ENCODE results near the gene SHISAL1.
"Not testable (repeated sequence)": the region's sequence is repeated elsewhere in the genome, so short reads cannot be mapped to it uniquely, and the experiment has no call there.

Gene SHISAL1

DNA sequence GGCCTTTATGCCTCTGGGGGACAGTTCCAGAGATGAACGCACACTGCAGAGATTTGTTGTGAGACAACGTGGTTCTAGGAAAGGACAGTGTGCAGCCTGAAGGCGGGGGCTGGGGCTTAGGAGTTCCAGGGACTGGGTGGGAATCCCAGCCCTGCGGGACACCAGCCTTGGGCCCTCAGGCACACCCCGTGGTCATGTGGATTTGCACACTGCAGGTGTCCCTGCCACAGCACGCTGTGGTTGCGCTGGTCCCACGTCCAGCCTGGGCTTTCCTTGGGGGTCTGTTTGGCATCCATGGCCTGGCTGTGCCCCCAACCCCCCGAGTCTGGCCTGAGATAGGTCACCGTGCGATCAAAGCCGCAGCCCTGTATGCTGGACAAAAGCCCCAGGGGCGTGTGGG, 7.3 kb downstream of the SHISAL1 start:
- in situ Hi-C loops (cut with MboI; ENCODE audit: low sequenced_read_pairs), result no loop called here

DNA sequence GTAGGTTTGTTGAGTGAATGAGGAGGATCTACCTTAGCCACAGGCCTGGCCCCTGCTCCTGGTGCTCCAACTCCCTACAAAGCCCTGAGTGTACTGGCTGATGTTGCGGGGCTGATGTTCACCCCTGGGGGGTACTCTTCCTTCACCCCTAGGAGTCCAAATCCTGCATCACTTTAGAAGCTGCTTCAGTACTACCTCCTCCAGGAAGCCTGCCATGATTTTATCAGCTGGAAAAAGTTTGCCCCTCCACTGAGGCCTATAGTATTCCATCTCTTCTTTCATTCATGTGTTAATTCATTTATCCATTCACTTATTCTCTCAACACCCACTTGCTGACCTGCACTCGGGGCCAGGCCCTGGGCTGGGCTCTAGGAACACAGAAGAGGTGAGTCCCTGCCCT, 7.8 kb downstream of the SHISAL1 start:
- in situ Hi-C loops (cut with MboI; ENCODE audit: low sequenced_read_pairs), result no loop called here

DNA sequence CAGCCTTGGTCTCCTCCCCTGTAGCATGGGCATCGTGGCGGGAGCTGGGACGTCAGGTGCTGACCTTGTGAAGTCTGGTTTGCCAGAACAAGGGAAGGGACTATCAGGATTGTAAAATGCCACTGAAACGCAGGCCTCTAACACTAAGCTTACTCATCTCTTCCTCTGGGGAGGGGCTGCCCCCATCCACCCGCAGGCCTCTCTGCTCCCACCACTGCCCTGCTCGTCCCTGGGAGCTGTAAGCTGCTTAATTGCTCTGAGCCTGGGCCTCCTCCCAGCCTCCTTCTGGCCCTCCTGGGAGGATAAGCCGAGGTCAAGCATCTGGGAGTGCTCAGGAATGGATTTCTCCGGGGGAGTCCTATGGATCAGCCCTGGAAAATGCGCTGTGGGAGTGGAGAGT, 8.4 kb downstream of the SHISAL1 start:
- in situ Hi-C loops (cut with MboI; ENCODE audit: low sequenced_read_pairs), result no loop called here

DNA sequence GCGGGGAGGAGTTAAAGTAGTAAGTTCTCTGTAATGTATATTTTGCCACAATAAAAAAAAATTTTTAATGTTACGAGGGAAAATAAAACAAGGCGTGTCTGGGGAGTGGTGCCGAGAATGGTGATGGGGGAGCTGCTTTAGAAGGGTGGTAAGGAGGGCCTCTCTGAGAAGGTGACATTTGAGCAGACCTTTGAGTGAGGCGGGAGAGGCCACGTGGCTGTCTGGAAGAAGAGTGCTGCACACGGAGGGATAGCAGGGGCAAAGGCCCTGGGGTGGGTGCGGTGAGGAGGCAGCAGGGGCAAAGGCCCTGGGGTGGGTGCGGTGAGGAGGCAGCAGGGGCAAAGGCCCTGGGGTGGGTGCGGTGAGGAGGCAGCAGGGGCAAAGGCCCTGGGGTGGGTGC, 10.4 kb downstream of the SHISAL1 start:
- in situ Hi-C loops (cut with MboI; ENCODE audit: low sequenced_read_pairs), result not testable (repeated sequence)

DNA sequence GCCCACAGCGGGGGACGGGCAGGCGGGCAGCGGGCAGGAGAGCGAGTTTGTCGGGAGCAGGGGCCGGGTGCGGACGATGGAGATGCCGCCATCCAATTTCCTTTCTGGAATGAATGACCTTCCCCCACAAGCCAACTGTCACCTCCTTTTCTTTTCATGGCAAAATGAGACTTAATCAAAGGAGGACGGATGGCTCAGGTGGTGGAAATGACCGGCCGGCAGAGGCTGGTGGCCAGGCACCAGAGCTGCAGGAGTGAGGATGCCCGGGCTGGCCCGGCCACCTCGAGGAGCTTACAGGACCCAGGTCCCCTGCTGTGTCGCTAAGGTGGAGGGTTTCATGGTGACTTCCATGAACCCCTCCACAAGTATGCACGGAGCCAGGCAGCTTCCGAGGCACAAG, 11.7 kb downstream of the SHISAL1 start:
- in situ Hi-C loops (cut with MboI; ENCODE audit: low sequenced_read_pairs), result no loop called here

DNA sequence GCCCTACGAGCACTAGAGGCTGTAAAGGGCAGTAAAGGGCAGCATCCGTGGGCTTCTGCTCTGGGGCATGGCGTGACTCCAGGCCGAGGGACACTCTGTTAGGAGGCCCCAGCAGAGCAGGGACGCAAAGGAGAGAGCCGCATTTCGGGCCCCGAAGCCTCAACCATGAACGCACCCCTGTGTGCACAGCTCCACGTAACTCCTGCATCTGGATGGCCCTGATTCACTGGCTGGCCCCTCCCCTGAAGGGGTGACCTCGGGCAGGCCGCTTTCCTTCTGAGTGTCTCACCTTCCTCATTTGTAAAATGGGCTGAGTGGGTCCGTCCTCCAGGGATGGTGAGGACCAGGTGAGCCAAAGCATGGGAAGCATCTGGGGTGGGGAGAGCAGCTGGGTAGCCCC, 13.6 kb downstream of the SHISAL1 start:
- in situ Hi-C loops (cut with MboI; ENCODE audit: low sequenced_read_pairs), result no loop called here

DNA sequence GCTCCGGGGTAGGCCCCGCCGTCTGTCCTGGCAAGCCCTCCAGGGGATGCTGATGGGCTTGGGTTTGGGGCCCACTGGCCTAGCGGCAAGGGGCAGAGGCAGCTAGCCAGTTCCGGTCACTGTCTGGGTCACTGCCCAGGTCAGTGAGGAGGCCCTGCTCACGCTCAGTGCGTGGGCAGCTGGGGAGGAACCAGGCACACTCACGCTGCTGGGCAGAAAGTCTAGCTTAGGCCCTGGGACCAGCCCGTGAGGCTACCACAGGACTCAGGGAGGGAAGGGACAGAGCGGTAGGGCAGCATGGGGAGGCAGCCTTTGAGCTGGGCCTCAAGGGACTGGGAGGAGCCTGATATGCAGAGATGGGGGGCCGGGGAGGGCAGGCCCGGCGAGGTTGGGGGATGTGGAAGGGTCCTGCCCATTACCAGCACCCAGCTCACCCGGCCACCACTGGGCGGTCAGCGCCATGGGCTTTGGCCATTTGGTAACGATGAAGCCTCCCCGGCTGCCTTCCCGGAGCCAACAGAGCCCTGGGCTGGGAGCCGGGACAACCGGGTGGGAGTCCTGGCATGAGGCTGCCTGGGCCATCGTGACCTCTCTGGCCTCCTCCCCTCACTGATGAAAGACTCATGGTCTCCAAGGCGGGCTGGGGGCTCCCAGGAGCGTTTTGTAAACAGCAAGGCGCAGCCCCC, 14.2 kb downstream of the SHISAL1 start:
- in situ Hi-C loops (cut with MboI; ENCODE audit: low sequenced_read_pairs), result no loop called here

DNA sequence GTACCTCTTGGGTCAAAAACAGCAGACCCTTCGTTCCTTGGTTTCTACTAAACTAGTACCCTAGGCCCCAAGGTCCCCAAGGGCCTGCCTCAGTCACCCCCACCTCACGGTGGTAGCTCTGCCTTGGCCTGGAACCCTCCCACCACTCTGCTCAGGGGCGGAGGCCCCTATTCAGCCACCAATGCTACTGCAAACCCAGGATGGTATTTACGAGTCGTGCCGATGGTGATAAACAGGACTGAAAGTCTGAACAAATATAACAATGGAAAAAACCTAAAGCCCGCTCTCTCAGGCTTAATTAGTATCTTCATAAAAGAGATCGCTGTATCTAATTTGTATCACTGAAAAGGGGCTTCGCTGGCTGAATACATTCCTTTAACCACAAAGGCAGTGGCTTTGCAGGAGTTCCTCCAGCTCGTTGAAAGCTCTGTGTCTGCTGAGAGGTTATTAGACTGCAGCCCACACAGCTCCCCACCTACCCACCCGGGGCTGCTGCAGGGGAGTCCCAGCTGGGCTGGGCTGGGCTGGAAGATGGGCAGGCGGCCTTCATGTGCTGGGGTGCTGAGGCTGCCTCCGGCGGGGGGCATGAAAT, 15.2 kb downstream of the SHISAL1 start:
- in situ Hi-C loops (cut with MboI; ENCODE audit: low sequenced_read_pairs), result no loop called here

DNA sequence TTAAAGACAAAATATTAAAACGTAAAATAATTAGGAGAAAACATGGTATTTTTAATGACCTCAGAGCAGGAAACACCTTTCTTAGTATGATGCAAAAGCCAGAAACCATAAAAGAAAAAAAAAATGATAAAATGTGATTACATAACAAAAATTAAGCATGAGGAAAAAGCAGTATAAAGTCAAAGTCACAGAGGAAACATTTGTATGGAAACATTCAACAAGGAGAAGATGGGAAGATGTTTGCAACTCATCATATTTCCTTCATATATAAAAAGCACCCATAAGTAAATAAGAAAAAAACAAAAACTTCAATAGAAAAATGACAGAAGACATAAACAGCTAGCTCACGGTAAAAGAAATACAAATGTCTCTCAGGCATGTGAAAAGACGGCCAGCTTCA, 17.3 kb downstream of the SHISAL1 start:
- in situ Hi-C loops (cut with MboI; ENCODE audit: low sequenced_read_pairs), result no loop called here

DNA sequence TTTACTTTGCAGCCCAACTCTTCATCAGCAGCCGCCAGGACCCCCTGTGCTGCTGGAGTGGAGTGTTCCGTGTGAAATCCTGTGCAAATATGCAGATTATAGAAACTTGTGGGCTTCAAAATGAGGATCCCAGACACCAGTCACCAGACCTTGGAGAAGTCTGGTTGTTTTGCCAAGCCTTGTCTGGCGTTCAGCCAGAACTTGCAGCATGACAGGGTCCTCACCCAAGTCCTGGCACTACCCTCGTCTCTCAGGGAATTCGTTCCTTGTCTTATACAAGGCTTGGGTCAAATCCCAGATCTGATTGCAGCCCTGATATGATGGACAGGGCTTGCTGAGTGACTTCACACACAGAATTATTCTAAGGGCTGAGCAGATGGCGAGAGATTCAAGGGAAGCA, 18.9 kb downstream of the SHISAL1 start:
- in situ Hi-C loops (cut with MboI; ENCODE audit: low sequenced_read_pairs), result no loop called here

DNA sequence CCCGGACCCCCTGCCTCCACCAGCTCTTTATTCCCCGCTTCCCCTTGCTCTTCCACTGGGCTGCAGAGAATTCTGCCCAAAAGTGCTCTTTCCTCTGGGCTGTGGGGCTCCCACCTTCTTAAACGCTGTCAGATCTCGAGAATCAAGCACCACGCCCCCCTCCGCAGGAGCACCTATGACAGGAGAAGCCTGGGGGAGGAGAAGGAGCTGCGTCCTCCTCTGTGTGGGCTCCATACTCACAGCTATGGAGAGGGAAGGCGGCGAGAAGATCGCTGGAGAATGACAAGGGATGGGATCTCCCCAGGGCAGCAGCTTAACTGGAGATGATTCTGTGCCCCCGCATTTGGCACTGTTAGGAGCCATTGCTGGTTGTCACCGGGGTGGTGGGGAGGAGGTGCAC, 19.7 kb downstream of the SHISAL1 start:
- in situ Hi-C loops (cut with MboI; ENCODE audit: low sequenced_read_pairs), result no loop called here

DNA sequence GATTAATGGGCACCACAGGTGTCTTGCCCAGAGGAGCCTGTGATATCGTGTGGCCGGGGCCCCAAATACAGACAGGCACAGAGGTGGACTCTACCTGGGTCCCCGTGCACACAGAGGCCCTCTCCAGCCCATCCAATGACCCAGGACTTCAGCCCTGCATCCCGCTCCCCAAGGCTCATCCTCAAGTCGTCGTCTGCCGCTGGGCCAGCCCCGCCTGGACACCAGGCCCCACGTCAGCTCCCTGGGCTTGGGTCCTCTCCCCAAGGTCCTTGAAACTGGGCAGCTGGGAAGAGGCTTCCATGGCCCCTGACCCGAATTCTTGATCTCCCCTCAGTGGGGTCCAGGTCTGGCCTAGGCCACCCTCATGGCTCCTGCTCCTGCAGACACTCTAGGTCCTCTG, 20.2 kb downstream of the SHISAL1 start:
- in situ Hi-C loops (cut with MboI; ENCODE audit: low sequenced_read_pairs), result no loop called here

DNA sequence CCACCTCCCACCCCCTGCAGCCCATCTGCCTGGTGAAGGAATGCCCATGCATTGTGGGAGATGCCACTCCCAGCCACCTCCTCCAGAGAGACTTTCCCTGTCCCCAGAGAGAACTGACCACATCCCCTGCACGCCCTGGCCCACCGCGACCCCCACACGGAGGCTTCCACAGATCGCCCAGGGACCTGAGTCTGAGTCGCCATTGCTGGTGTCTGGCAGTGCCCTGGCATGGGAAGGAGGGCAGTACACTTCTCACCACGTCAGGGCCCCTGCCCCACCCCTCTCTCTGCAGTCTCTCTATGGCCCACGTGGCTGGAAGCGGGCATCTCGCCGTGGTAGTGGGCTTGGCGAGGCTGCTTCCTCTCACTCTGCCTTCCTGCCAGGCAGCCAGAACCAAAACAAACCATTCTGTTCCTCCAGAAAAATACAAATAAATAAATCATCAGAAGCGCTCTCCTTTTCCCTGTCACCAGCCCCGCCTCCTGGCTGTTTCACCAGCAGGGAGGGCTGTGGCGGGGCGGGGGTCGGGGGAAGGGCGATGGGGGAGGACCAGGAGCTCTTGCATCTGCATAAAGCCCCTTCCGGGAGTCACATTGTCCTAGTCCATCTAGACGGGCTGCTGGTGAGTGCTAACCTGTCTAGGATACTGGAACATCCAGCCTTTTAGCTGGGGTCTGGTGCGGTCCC, 20.9 kb downstream of the SHISAL1 start:
- in situ Hi-C loops (cut with MboI; ENCODE audit: low sequenced_read_pairs), result no loop called here

DNA sequence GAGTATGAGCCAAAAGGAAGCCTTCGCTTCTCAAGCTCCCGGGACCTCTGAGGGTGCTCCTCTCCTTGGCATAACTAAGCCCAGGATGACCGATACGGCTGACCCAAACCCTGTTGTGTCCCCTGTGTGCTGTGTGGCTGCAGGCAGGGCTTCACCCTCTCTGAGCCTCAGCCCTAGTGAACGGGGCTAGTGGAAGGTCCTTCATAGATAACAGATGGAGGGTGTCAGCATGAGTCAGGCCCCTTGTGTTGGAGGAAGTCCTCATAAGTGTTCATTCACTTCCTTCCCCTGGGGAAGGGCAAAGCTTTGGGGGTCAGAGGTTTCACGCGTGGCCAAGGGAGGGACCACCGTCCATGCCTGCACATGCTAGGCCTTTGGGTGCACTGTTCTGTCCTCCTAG, 21.5 kb downstream of the SHISAL1 start:
- in situ Hi-C loops (cut with MboI; ENCODE audit: low sequenced_read_pairs), result no loop called here

DNA sequence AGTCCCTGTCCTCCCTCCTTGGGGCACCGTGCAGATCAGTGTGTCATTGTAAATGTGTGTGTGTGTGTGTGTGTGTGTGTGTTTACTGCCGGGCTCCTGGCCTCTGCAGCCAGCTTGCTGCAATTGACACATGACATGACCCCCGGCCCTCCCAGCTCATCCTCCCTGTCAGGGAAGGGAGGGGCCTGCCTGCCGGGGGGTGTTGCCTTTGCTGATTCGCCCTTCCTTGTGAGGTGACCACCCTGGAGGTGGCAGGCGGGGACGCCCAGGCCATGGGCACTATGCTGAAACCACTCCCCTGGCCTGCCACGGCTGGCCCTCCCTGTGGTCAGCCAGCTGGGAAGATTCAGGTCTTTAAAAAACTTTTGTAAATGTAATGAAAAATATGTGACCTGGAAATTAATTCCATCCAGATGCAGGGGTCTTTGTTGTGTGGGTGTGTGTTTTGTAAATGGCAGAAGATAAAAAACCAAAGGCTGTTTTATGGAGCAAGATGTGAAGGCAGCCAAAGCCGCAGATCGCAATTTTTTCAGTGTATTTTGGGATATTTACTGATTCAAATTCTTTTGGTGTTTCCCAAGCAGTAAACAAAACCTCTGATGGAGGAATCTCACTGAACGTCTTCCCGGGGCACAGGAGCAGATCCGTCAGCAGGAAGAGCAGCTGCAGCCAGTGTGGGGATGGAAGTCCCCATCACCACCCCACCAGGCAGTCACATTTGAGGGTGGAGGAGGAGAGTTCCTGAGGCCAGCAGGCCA, 23.2 kb downstream of the SHISAL1 start:
- in situ Hi-C loops (cut with MboI; ENCODE audit: low sequenced_read_pairs), result no loop called here

DNA sequence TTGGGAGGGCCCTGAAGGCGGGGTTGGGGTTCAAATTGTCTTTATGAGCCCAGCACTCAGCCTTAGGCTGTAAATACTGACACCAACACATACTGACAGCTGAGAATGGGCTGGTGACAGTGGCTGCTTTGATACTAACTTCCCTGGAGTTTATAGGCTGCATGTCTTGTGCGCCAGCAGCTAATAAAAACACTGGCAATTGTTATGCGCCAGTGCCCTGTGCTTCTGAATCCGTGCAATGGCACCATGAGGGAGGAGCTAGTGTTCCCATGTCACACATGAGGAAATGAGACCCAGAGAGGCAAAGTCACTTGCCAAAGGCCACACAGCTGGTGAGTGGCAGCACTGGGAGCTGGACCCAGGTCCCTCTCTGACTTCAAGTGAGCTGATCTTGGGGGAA, 23.8 kb downstream of the SHISAL1 start:
- in situ Hi-C loops (cut with MboI; ENCODE audit: low sequenced_read_pairs), result no loop called here

DNA sequence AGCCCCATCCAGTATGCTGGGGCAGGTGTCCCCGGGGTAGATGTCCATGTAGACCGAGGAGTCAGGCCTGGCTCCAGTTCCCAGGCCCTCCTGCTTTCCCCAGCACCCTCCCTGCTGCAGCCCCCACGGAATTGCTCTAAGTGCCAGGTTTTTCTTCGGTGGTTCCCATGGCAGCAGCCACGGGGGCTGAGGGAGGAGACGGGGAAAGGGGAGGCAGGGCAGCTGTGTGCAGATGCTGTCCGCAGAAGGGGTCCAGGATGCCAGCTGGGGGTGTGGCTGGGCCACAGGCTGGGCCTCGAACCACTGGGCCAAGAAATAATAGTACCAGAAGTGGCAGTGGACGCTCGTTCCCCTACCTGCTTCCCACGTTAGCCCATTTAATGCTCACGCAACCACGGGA, 25.0 kb downstream of the SHISAL1 start:
- in situ Hi-C loops (cut with MboI; ENCODE audit: low sequenced_read_pairs), result no loop called here

DNA sequence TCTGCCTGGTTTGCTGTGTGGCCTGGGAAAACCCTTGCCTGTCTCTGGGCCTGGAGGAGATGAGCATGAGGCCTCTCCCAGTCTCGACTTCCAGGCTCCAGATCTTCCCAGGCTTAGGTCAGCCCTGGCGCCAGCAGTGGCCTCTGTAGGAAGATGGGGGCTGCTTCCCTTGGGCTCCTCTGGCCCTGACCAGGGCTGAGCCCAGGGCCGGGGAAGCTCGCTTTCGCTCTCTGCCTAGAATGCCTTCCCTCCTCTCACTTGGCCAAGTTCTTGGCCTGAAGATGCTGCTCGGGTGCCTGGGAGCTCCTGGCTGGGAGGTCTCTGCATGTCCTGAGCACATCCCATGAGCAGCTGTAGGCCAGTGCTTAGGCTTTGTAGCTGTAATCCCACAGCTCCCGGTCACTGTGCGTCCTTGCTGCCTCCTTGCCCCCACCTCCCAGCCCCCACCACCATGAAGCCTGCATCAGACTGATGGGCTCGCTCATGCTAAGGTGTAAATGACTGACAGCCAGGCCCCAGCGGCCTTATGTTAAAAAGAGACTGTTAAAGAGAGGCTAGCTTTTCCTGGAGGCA, 25.5 kb downstream of the SHISAL1 start:
- in situ Hi-C loops (cut with MboI; ENCODE audit: low sequenced_read_pairs), result no loop called here

DNA sequence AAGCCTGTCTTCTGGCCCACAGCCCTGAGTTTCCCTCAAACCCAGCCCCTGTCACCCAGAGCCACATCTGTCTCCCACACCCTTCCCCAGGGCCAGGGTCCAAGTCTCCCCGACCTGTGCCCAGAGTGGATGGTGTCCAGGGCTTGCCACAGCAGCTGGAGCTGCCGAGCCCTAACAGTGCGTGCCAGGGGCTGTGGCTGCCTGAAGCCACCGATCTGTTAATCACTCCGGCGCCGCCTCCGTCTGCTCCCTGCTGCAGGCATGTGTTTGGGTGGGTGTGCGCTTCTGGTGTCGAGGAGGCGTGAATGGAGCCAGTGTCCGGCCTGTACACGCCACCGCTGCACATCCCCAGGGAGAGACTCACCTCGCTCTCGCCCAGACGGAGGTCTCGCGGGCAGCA, 26.1 kb downstream of the SHISAL1 start:
- in situ Hi-C loops (cut with MboI; ENCODE audit: low sequenced_read_pairs), result no loop called here

DNA sequence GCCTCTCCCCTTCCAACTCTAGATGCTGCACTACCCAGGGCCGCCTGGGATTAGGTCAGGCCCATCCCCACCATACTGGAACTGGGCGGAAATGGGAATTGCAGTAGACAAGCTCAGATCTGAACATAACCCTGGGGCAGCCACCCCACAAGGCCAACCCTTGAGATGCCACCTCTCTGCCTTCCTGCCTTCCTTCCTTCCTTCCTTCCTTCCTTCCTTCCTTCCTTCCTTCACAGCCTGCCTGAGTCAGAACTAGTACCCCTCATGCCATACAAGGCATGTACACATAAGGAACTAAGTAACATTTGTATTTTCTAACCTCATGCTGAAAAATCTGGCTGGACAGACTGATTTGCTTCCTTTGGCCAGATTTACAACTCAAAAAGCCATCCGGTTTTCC, 28.0 kb downstream of the SHISAL1 start:
- in situ Hi-C loops (cut with MboI; ENCODE audit: low sequenced_read_pairs), result no loop called here

Measured in HL-60/S4 treated with retinoic acid at 250 ng/mL for 4 days and 3 days (cell line).